ENCODE results near the gene STH. TPM values are rescaled to one million over a fixed set of nuclear protein-coding genes. Genes with fewer than 3 reads are reported as not detected.

The STH gene
- total and polyA plus RNA-seq, 9 of the 15 experiments (the other 6 are each of a cell fraction or from before 2014, with no cell fraction given) = not detected

GRCh38 chr17:46031920-46032319, 32.9 kb downstream of the STH start (continued):
- TF ChIP-seq IRF2 (CRISPR knock-in tag; IDR thresholded peaks at IDR 0.05) (no peak), ZNF311 (CRISPR knock-in tag; IDR thresholded peaks at IDR 0.05) (no peak), MYC (IDR thresholded peaks at IDR 0.05; ENCODE audit: low read depth, low read length) (no peak), MYC (CRISPR knock-in tag; IDR thresholded peaks at IDR 0.05; ENCODE audit: borderline replicate concordance, low read depth) (no peak), ZBTB26 (CRISPR knock-in tag; IDR thresholded peaks at IDR 0.05) (no peak), GTF2E2 (tag; IDR thresholded peaks at IDR 0.05) (no peak), JUNB (CRISPR knock-in tag; conservative IDR thresholded peaks at IDR 0.05) (no peak), TCF7L2 (IDR thresholded peaks at IDR 0.05; ENCODE audit: low read depth, low read length) (no peak), ZNF507 (tag; conservative IDR thresholded peaks at IDR 0.05) (no peak), NONO (IDR thresholded peaks at IDR 0.05; ENCODE audit: low read depth in 2 of 2, low read length in 1 of 2) (no peak)

- BruUV-seq (replicated peaks) = no TSS peak
- intact Hi-C loops (cut with micrococcal nuclease) (no loop called here), in situ Hi-C loops (cut with MboI) (no loop called here)
- FAIRE-seq (no peak), ATAC-seq (no peak), DNase-seq (ENCODE audit: extremely low read depth in 1 of 4, low spot score in 3 of 4) (no peak)
- Histone ChIP-seq H3K27ac (ENCODE audit: extremely low read depth, low read depth, low read length) (no peak overlapping the region), H3K27me3 (ENCODE audit: control insufficient read depth in 2 of 2, insufficient read depth in 2 of 2, low read length in 2 of 2) (no peaks in the 10 kb centered on the region), H3K4me3 (no peak overlapping the region), H3K4me2 (ENCODE audit: insufficient read depth, low read length) (no peak overlapping the region), H2AFZ (ENCODE audit: low read depth, low read length) (no peak overlapping the region), H3K79me2 (ENCODE audit: control insufficient read depth, insufficient read depth, low read length) (no peaks in the 10 kb centered on the region), H3K9me1 (ENCODE audit: control insufficient read depth, insufficient read depth, low read length) (no peaks in the 10 kb centered on the region), H3K9me3 (replicated peaks; ENCODE audit: control insufficient read depth, insufficient read depth, low read depth, low read length) (no peaks in the 10 kb centered on the region), H3K9ac (ENCODE audit: insufficient read depth in 1 of 2, low read depth in 2 of 2, low read length in 2 of 2) (no peak overlapping the region), H3K36me3 (ENCODE audit: control insufficient read depth, insufficient read depth, low read length) (peaks cover 96% of the 10 kb centered on the region), H3K4me1 (replicated peaks in 1 of 2; ENCODE audit: control insufficient read depth in 2 of 2, insufficient read depth in 2 of 2, low read length in 2 of 2) (peaks cover 0 to 3% of the 10 kb centered on the region in 2 experiments; a peak in 1 of 5 replicates), H4K20me1 (replicated peaks; ENCODE audit: control insufficient read depth, insufficient read depth, low read length) (no peaks in the 10 kb centered on the region)
- 98% methylated on average over 11 of the region's 11 CpGs for WGBS (ENCODE audit: insufficient coverage, low coverage, missing lambda C conversion rate)
- CTCF ChIA-PET (ENCODE audit: low intra/inter-chr PET ratio) = no interaction called here
- POLR2A ChIA-PET = interaction anchor here (0.7 to 1.4 kb wide), 5 partner anchors 7 to 160 kb away, joined by 3 to 5 read pairs (median 3); partner anchors contain the start of gene KANSL1
- TF ChIP-seq CGGBP1 (CRISPR knock-in tag; IDR thresholded peaks at IDR 0.05) = no peak
- TF ChIP-seq JUND (IDR thresholded peaks at IDR 0.05; ENCODE audit: borderline replicate concordance, low read depth, low read length) = no peak
- TF ChIP-seq JUND (tag; IDR thresholded peaks at IDR 0.05; ENCODE audit: borderline replicate concordance, low read depth, low read length) = no peak
- no peak for TF ChIP-seq CREBBP (IDR thresholded peaks at IDR 0.05; ENCODE audit: low read depth, low read length)
- TF ChIP-seq ZNF696 (CRISPR knock-in tag; conservative IDR thresholded peaks at IDR 0.05) = no peak
- TF ChIP-seq RNF2 (IDR thresholded peaks at IDR 0.05) = no peak
- TF ChIP-seq KHSRP (IDR thresholded peaks at IDR 0.05) = no peak
- no peak for TF ChIP-seq TCF3 (CRISPR knock-in tag; IDR thresholded peaks at IDR 0.05)
- TF ChIP-seq ZNF184 (CRISPR knock-in tag; IDR thresholded peaks at IDR 0.05) = no peak
- no peak for TF ChIP-seq ZNF146 (CRISPR knock-in tag; IDR thresholded peaks at IDR 0.05; ENCODE audit: unreplicated experiment)
Observed at GRCh38 chr17:46032909-46033308, 33.9 kb downstream of the STH start.

Data from K562 (cell line).